Caco-2 (cell line): ENCODE results near the gene ZNF701. TPM values are rescaled to one million over a fixed set of nuclear protein-coding genes. Genes with fewer than 3 reads are reported as not detected.
"Not testable (repeated sequence)": the region's sequence is repeated elsewhere in the genome, so short reads cannot be mapped to it uniquely, and the experiment has no call there.

Source experiments
- BruUV-seq: library from RNA; stranded (reverse); fragments of 400-500 nt; replicated peaks from 2 replicates; lab custom pipeline; 2021; lab: Mats Ljungman, UMichigan
- CTCF ChIA-PET: fragments of 300-600 bp; sonication (Branson Sonifier 250); formaldehyde crosslinking; loops from one replicate; lab custom pipeline; 2022; ENCODE audit warnings: antibody characterized with exemption; lab: Charles Lee
- POLR2A ChIA-PET: fragments of 300-600 bp; sonication (Branson Sonifier 250); formaldehyde crosslinking; loops from one replicate; lab custom pipeline; 2022; ENCODE audit warnings: antibody characterized with exemption; lab: Charles Lee
- DNase-seq, 2 experiments: peaks; one replicate each; pipeline versions ENCODE4 v3.0.0 to v3.0.0-alpha.2; 2020 to 2022
- H3K27me3 ChIP-seq: replicated peaks from 2 replicates; pipeline ENCODE4 v1.6.0; 2011; ENCODE audit warnings: low read length; ENCODE audit not compliant: control insufficient read depth, insufficient read depth
- H3K36me3 ChIP-seq: 2 replicates; pipeline ENCODE4 v1.5.1; 2011; ENCODE audit warnings: low read length; ENCODE audit not compliant: control insufficient read depth, insufficient read depth
- H3K4me1 ChIP-seq: fragments of 250-450 bp; sonication (Bioruptor Pico); 2 replicates; pipeline ENCODE4 v1.5.1; 2020; ENCODE audit warnings: mild to moderate bottlenecking
- H3K4me3 ChIP-seq: 2 replicates; pipeline ENCODE4 v1.5.1; 2011; ENCODE audit warnings: low read depth, mild to moderate bottlenecking, control low read depth, low read length
- H3K9me3 ChIP-seq: fragments of 250-450 bp; sonication (Bioruptor Pico); 2 replicates; pipeline ENCODE4 v1.5.1; 2020; ENCODE audit warnings: mild to moderate bottlenecking, moderate library complexity
- H3K27ac Mint-ChIP-seq: one replicate; pipeline ENCODE4 v1.8.0; 2022; ENCODE audit warnings: mixed read lengths; ENCODE audit not compliant: unreplicated experiment
- H3K27me3 Mint-ChIP-seq: one replicate; pipeline ENCODE4 v1.8.0; 2022; ENCODE audit warnings: mixed read lengths; ENCODE audit not compliant: insufficient read depth, unreplicated experiment
- H3K36me3 Mint-ChIP-seq: one replicate; pipeline ENCODE4 v1.8.0; 2022; ENCODE audit warnings: mild to moderate bottlenecking, mixed read lengths; ENCODE audit not compliant: insufficient read depth, unreplicated experiment
- H3K4me1 Mint-ChIP-seq: one replicate; pipeline ENCODE4 v1.8.0; 2022; ENCODE audit warnings: low read depth, mixed read lengths; ENCODE audit not compliant: unreplicated experiment
- H3K4me3 Mint-ChIP-seq: one replicate; pipeline ENCODE4 v1.8.0; 2022; ENCODE audit warnings: mild to moderate bottlenecking, moderate library complexity, mixed read lengths; ENCODE audit not compliant: unreplicated experiment
- H3K9me3 Mint-ChIP-seq: one replicate; pipeline ENCODE4 v1.8.0; 2022; ENCODE audit warnings: mixed read lengths; ENCODE audit not compliant: unreplicated experiment
- intact Hi-C: fragments of 100-400 bp; cut with micrococcal nuclease; formaldehyde crosslinking; loops from one replicate; pipeline ENCODE4 v1.10.0; 2022; ENCODE audit not compliant: unreplicated experiment
- total RNA-seq: library from RNA; stranded (reverse); gene quantifications from 2 replicates; pipeline ENCODE4 v1.2.3, GENCODE V29; 2022
- TF ChIP-seq, protein P1 (sequence below), 2 experiments: fragments of 200-600 bp in 1 of 2; IDR thresholded peaks; 1 replicate in 1 of 2; 2 replicates in 1 of 2; pipeline versions ENCODE4 v1.5.1 to v1.8.0; 2011 to 2022; ENCODE audit warnings: antibody characterized with exemption in 1 of 2, control low read depth in 1 of 2, inconsistent platforms in 1 of 2, low read depth in 1 of 2, low read length in 1 of 2, mild to moderate bottlenecking in 1 of 2, moderate library complexity in 1 of 2; ENCODE audit not compliant: insufficient read depth in 1 of 2, severe bottlenecking in 1 of 2, unreplicated experiment in 1 of 2

Gene ZNF701
- total RNA-seq, 1 experiment from 2014 or later, result 19.6 TPM

GRCh38 chr19:52601974-52602366 is 31.9 kb downstream of the ZNF701 start:
- DNase-seq, result peak in 1 of 2 experiments; percentile 43
- Mint-ChIP-seq H3K9me3 (peaks cover 15% of the 10 kb centered on the region), H3K4me3 (peak overlapping the region; percentile 81), H3K36me3 (peaks cover 79% of the 10 kb centered on the region), H3K27ac (peak overlapping the region; percentile 55), H3K4me1 (peaks cover 19% of the 10 kb centered on the region)
- H3K27me3 Mint-ChIP-seq, H3K27me3 ChIP-seq, BruUV-seq, H3K36me3 ChIP-seq: not testable (repeated sequence)
- ChIA-PET CTCF (interaction anchor here (0.6 to 0.9 kb wide), 3 partner anchors 36 to 233 kb away, joined by 3 to 4 read pairs (median 3); no protein-coding TSS in a partner anchor), POLR2A (interaction anchor here (0.6 kb wide), 1 partner anchor 36 kb away, joined by 4 read pairs; no protein-coding TSS in a partner anchor)
- intact Hi-C loops, result loop anchor here (1.0 kb wide), 2 partner anchors 32 to 75 kb away; partner anchors contain the start of genes ZNF701 and ZNF808
- peak overlapping the region; percentile 89 for H3K4me3 ChIP-seq
- TF ChIP-seq, protein P1, sequence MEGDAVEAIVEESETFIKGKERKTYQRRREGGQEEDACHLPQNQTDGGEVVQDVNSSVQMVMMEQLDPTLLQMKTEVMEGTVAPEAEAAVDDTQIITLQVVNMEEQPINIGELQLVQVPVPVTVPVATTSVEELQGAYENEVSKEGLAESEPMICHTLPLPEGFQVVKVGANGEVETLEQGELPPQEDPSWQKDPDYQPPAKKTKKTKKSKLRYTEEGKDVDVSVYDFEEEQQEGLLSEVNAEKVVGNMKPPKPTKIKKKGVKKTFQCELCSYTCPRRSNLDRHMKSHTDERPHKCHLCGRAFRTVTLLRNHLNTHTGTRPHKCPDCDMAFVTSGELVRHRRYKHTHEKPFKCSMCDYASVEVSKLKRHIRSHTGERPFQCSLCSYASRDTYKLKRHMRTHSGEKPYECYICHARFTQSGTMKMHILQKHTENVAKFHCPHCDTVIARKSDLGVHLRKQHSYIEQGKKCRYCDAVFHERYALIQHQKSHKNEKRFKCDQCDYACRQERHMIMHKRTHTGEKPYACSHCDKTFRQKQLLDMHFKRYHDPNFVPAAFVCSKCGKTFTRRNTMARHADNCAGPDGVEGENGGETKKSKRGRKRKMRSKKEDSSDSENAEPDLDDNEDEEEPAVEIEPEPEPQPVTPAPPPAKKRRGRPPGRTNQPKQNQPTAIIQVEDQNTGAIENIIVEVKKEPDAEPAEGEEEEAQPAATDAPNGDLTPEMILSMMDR (IDR thresholded peaks at IDR 0.05; ENCODE audit: insufficient read depth in 1 of 2, low read depth in 1 of 2, low read length in 1 of 2, severe bottlenecking in 1 of 2, unreplicated experiment in 1 of 2), result peak in 1 of 2 experiments; percentile 27
- H3K9me3 ChIP-seq, result peaks cover 42% of the 10 kb centered on the region
- H3K4me1 ChIP-seq, result peaks cover 22% of the 10 kb centered on the region

- Histone ChIP-seq H3K36me3 (peaks cover 9% of the 10 kb centered on the region), H3K4me1 (peaks cover 22% of the 10 kb centered on the region), H3K4me3 (no peak overlapping the region), H3K27me3 (no peaks in the 10 kb centered on the region), H3K9me3 (peaks cover 35% of the 10 kb centered on the region)
- H3K4me1 Mint-ChIP-seq, result peaks cover 19% of the 10 kb centered on the region
- H3K27me3 Mint-ChIP-seq, result no peaks in the 10 kb centered on the region
- no peak for DNase-seq
- peak overlapping the region; percentile 81 for H3K4me3 Mint-ChIP-seq
- no TSS peak for BruUV-seq
- no peak overlapping the region for H3K27ac Mint-ChIP-seq
- H3K36me3 Mint-ChIP-seq, result peaks cover 71% of the 10 kb centered on the region
- TF ChIP-seq, protein P1 (IDR thresholded peaks at IDR 0.05; ENCODE audit: insufficient read depth in 1 of 2, low read depth in 1 of 2, low read length in 1 of 2, severe bottlenecking in 1 of 2, unreplicated experiment in 1 of 2), result no peak
- intact Hi-C loops, result no loop called here
- ChIA-PET CTCF (interaction anchor here (0.6 kb wide), 1 partner anchor 716 kb away, joined by 4 read pairs; no protein-coding TSS in a partner anchor), POLR2A (no interaction called here)
- peaks cover 9% of the 10 kb centered on the region for H3K9me3 Mint-ChIP-seq
Observed at GRCh38 chr19:52602941-52603340, 32.9 kb downstream of the ZNF701 start.

DNA sequence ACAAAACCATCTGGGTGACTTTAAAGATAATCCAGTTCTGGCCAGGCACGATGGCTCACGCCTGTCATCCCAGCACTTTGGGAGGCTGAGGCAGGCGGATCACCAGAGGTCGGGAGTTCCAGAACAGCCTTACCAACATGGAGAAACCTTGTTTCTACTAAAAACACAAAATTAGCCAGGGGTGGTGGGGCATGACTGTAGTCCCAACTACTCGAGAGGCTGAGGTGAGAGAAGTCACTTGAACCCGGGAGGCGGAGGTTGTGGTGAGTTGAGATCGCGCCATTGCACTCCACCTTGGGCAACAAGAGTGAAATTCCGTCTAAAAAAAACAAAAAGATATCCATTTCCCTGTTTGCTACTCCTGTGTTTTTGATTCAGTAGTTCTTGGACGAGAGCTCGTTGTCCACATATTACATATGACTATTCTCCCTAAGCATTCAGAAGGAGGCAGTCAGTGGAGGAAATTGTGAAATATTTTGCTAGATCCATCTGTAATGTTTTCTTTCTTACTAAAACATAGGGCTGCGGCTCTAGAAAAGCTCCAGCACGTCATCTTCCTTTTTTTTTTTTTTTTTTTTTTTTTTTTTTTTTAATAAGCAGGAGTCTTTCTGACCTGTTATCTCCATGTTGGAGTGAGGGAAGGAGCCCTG is 33.6 kb downstream of the ZNF701 start:
- Mint-ChIP-seq H3K9me3 (peaks cover 9% of the 10 kb centered on the region), H3K27ac (peak overlapping the region; percentile 30), H3K36me3 (peaks cover 74% of the 10 kb centered on the region), H3K4me1 (peaks cover 19% of the 10 kb centered on the region), H3K4me3 (peak overlapping the region; percentile 21), H3K27me3 (no peaks in the 10 kb centered on the region)
- Histone ChIP-seq H3K4me1 (peaks cover 20% of the 10 kb centered on the region), H3K9me3 (peaks cover 30% of the 10 kb centered on the region), H3K27me3 (no peaks in the 10 kb centered on the region), H3K4me3 (no peak overlapping the region), H3K36me3 (peaks cover 9% of the 10 kb centered on the region)
- DNase-seq, result no peak
- no TSS peak for BruUV-seq
- TF ChIP-seq, protein P1 (IDR thresholded peaks at IDR 0.05; ENCODE audit: insufficient read depth in 1 of 2, low read depth in 1 of 2, low read length in 1 of 2, severe bottlenecking in 1 of 2, unreplicated experiment in 1 of 2), result no peak
- ChIA-PET CTCF (no interaction called here), POLR2A (interaction anchor here (0.6 kb wide), 1 partner anchor 147 kb away, joined by 3 read pairs; no protein-coding TSS in a partner anchor)
- intact Hi-C loops, result no loop called here
